A549 treated with DMSO at 1 μM for 4 hours (cell line): ENCODE results near the gene DNAJB13. TPM values are rescaled to one million over a fixed set of nuclear protein-coding genes. Genes with fewer than 3 reads are reported as not detected.

ENCODE experiments used
- total RNA-seq: library from RNA; stranded (reverse); fragments of 200-300 nt; extraction: Qiagen RNA extraction; gene quantifications from 5 replicates; pipeline ENCODE4 v1.2.3, GENCODE V29; 2022; ENCODE audit warnings: low read depth

Gene DNAJB13
- total RNA-seq: 0.31 to 1.2 TPM (median 0.45 TPM) in 5 replicates

GRCh38 chr11:73950869-73951710 is at the start of gene DNAJB13:
DNAJB13 (plus strand) TSS chr11:73951026; CDS start chr11:73951070, 44 bp downstream.

GRCh38 chr11:73982595-73982989 is 31.8 kb downstream of the DNAJB13 start, which contains the start of gene UCP2:
UCP2 (minus strand) TSS chr11:73982843; CDS start chr11:73978378, 4,465 bp downstream.

GRCh38 chr11:74008373-74009229 is 57.8 kb downstream of the DNAJB13 start, which contains the start of gene UCP3:
UCP3 (minus strand) TSS chr11:74009085; CDS start chr11:74007042, 2,043 bp downstream.

Other genes starting within 250 kb of the DNAJB13 start
- gene RAB6A, start 190.0 kb upstream of the DNAJB13 start, total RNA-seq: 49.9 to 73.0 TPM (median 63.4 TPM) in 5 replicates
- 45.6 to 54.8 TPM (median 51.9 TPM) in 5 replicates for gene MRPL48, start 163.2 kb upstream of the DNAJB13 start, total RNA-seq
- 129 to 143 TPM (median 133 TPM) in 5 replicates for gene COA4, start 74.2 kb upstream of the DNAJB13 start, total RNA-seq
- 11.6 to 13.0 TPM (median 12.3 TPM) in 5 replicates for gene PAAF1, start 74.0 kb upstream of the DNAJB13 start, total RNA-seq
- 69.3 to 102 TPM (median 76.8 TPM) in 5 replicates for gene UCP2, start 31.8 kb downstream of the DNAJB13 start, total RNA-seq
- gene UCP3, start 58.1 kb downstream of the DNAJB13 start, total RNA-seq: 0.70 to 2.4 TPM (median 1.4 TPM) in 5 replicates
- 15.0 to 19.4 TPM (median 17.7 TPM) in 5 replicates for gene C2CD3, start 220.0 kb downstream of the DNAJB13 start, total RNA-seq
- gene PPME1, start 220.3 kb downstream of the DNAJB13 start, total RNA-seq: 46.7 to 60.4 TPM (median 56.5 TPM) in 5 replicates